GM13976 (cell line): ENCODE data around the gene ZNF618.
"Not testable (repeated sequence)": the region's sequence is repeated elsewhere in the genome, so short reads cannot be mapped to it uniquely, and the experiment has no call there.

Experiments
- DNase-seq: peaks from one replicate; pipeline ENCODE4 v3.0.0; 2012; ENCODE audit warnings: low spot score
- CTCF ChIP-seq: IDR thresholded peaks from 2 replicates; pipeline ENCODE4 v1.5.1; 2012; ENCODE audit warnings: borderline replicate concordance, mild to moderate bottlenecking; ENCODE audit not compliant: insufficient read depth; ENCODE audit errors: extremely low read depth, missing control alignments, control extremely low read depth
- in situ Hi-C: fragments of 300-500 bp; cut with MboI; formaldehyde crosslinking; loops from one replicate; pipeline ENCODE4 v1.12.0; 2022; ENCODE audit warnings: low sequenced_read_pairs, mixed read lengths, inconsistent platforms; ENCODE audit not compliant: unreplicated experiment

ZNF618 gene

GRCh38 chr9:114078781-114079156 is 202.7 kb downstream of the ZNF618 start:
- in situ Hi-C loops: no loop called here
- TF ChIP-seq CTCF: no peak
- DNase-seq: no peak

GRCh38 chr9:114080195-114080772 is 204.2 kb downstream of the ZNF618 start:
- no peak for DNase-seq
- no peak for TF ChIP-seq CTCF
- in situ Hi-C loops: no loop called here

- DNase-seq: no peak
- in situ Hi-C loops: no loop called here
- no peak for TF ChIP-seq CTCF
Measured at GRCh38 chr9:114080773-114081440, 204.8 kb downstream of the ZNF618 start.

- in situ Hi-C loops: no loop called here
- TF ChIP-seq CTCF: no peak
- DNase-seq: no peak
Measured at GRCh38 chr9:114081441-114082016, 205.4 kb downstream of the ZNF618 start.

GRCh38 chr9:114082017-114082762 is 206.1 kb downstream of the ZNF618 start:
- TF ChIP-seq CTCF: peak; percentile 86
- in situ Hi-C loops: no loop called here
- peak; percentile 86 for DNase-seq

- in situ Hi-C loops, DNase-seq: not testable (repeated sequence)
Measured at GRCh38 chr9:114082763-114083412, 206.8 kb downstream of the ZNF618 start.

GRCh38 chr9:114083666-114084065 is 207.6 kb downstream of the ZNF618 start:
- in situ Hi-C loops: no loop called here
- TF ChIP-seq CTCF: no peak
- no peak for DNase-seq
